Psoas muscle (tissue), 8 donors: Measurements from ENCODE around the gene ATP6AP1. TPM values are rescaled to one million over a fixed set of nuclear protein-coding genes. Genes with fewer than 3 reads are reported as not detected.

ENCODE experiments used
- ATAC-seq, 4 donors: fragments of 200-7000 bp; cut with Tn5 transposase; one replicate each; pipeline ENCODE4 v1.9.1; 2020; ENCODE audit warnings: moderate library complexity in 3 of 4, mild to moderate bottlenecking in 2 of 4
- DNase-seq, 2 donors: peaks; one replicate each; pipeline ENCODE4 v3.0.0-alpha.2; 2020
- H3K27ac ChIP-seq: fragments of 200-600 bp; one replicate; pipeline ENCODE4 v1.8.0; 2022
- H3K27me3 ChIP-seq, 3 donors: fragments of 200-600 bp in 1 of 3; one replicate each; pipeline versions ENCODE4 v1.6.1 to v1.8.0; 2013 to 2022; ENCODE audit warnings: low read length in 2 of 3, mild to moderate bottlenecking in 2 of 3, moderate library complexity in 1 of 3; ENCODE audit not compliant: insufficient read depth in 3 of 3
- H3K36me3 ChIP-seq, 2 donors: fragments of 200-600 bp in 1 of 2; one replicate each; pipeline versions ENCODE4 v1.6.1 to v1.8.0; 2013 to 2022; ENCODE audit warnings: low read depth in 1 of 2, mild to moderate bottlenecking in 1 of 2, moderate library complexity in 1 of 2; ENCODE audit not compliant: insufficient read depth in 1 of 2
- H3K4me1 ChIP-seq: fragments of 200-600 bp; one replicate; pipeline ENCODE4 v1.8.0; 2022
- H3K4me3 ChIP-seq: fragments of 200-600 bp; one replicate; pipeline ENCODE4 v1.8.0; 2022; ENCODE audit warnings: mild to moderate bottlenecking
- H3K9me3 ChIP-seq: fragments of 200-600 bp; one replicate; pipeline ENCODE4 v1.8.0; 2022
- WGBS, 3 donors: extraction: QIAGEN DNeasy Blood & Tissue Kit; methylation state at CpG; one replicate each; pipeline versions ENCODE4 v1.1.6 to v1.1.7; 2013; 5-methylcytosine and 5-hydroxymethylcytosine counted together
- intact Hi-C, 2 donors: fragments of 100-400 bp; cut with DNase I; formaldehyde crosslinking; loops; one replicate each; pipeline versions ENCODE4 v1.11.0 to v1.14.2; 2022
- polyA plus RNA-seq, 3 donors: library from polyadenylated mRNA; stranded (reverse); fragments of 200-250 nt; gene quantifications; one replicate each; pipeline ENCODE4 v1.2.3, GENCODE V29; 2013
- total RNA-seq, 4 donors: library from RNA; stranded (reverse); fragmentation: NEBNext Ultra II Directional in 2 of 4; extraction: Animal tissue kit (Norgen Biotek cat#: 25700) in 2 of 4; gene quantifications; one replicate each; pipeline versions ENCODE4 v1.2.1 to v1.2.4, GENCODE V29; 2021 to 2023
- TF ChIP-seq, protein P1 (sequence below): fragments of 200-600 bp; IDR thresholded peaks from one replicate; pipeline ENCODE4 v1.8.0; 2022; ENCODE audit warnings: antibody characterized with exemption
- donor health status: healthy with polysubstance abuse.
- donor health status: DM: no; HTN: no; CAD: no; lungs with moderate emphysema.
- donor health status: Bipolar disorder and iron deficiency.
- donor health status: healthy.
- donor health status: DM: yes; HTN: yes; CAD: no.
- donor health status: DM: no; HTN: no; CAD: no.
- donor health status: DM: no; HTN: no; CAD: no.
- donor health status: DM: yes; HTN: yes; CAD: no.

Gene ATP6AP1
- total and polyA plus RNA-seq, 7 donors: 28.3 to 38.6 (median 34.3) TPM

DNA sequence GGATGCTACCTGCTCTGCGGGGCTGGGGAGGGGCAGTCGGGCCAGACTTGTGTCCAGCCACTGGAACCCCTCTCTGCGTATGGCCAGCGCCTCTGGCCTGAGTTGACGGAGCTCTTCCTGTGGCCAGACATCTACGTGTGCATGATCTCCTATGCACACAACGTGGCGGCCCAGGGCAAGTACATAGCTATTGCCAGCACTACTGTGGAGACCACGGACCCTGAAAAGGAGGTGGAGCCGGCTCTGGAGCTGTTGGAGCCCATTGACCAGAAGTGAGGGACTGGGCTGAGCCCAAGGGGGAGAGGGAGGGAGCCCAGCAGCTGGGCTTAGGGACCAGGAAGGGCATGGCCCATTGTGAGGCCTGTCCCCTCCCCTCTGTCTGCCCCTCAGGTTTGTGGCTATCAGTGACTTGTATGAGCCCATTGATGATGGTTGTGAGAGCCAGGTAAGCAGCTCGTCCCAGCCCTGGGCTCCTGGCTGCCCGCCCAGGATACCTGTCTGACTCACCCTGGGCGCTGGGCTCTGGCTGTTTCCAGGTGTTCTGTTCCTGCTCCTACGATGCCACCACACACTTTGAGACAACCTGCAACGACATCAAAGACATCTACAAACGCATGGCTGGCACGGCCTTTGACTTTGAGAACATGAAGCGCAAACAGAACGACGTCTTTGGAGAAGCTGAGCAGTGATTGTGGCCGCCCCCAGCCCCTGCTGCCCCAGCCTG is 13.7 kb downstream of the ATP6AP1 start:
- WGBS, 3 donors: 79 to 81% (median 81%) methylated on average over 21 of the region's 21 CpGs
- TF ChIP-seq, protein P1, sequence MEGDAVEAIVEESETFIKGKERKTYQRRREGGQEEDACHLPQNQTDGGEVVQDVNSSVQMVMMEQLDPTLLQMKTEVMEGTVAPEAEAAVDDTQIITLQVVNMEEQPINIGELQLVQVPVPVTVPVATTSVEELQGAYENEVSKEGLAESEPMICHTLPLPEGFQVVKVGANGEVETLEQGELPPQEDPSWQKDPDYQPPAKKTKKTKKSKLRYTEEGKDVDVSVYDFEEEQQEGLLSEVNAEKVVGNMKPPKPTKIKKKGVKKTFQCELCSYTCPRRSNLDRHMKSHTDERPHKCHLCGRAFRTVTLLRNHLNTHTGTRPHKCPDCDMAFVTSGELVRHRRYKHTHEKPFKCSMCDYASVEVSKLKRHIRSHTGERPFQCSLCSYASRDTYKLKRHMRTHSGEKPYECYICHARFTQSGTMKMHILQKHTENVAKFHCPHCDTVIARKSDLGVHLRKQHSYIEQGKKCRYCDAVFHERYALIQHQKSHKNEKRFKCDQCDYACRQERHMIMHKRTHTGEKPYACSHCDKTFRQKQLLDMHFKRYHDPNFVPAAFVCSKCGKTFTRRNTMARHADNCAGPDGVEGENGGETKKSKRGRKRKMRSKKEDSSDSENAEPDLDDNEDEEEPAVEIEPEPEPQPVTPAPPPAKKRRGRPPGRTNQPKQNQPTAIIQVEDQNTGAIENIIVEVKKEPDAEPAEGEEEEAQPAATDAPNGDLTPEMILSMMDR: no peak
- no peak overlapping the region for H3K4me3 ChIP-seq
- peaks cover 10% of the 10 kb centered on the region for H3K4me1 ChIP-seq
- H3K36me3 ChIP-seq: peaks cover 2 to 38% of the 10 kb centered on the region in 2 donors
- H3K27me3 ChIP-seq: no peaks in the 10 kb centered on the region
- intact Hi-C loops: no loop called here
- DNase-seq (no peak), ATAC-seq (no peak)
- H3K9me3 ChIP-seq: no peaks in the 10 kb centered on the region
- H3K27ac ChIP-seq: no peak overlapping the region

DNA sequence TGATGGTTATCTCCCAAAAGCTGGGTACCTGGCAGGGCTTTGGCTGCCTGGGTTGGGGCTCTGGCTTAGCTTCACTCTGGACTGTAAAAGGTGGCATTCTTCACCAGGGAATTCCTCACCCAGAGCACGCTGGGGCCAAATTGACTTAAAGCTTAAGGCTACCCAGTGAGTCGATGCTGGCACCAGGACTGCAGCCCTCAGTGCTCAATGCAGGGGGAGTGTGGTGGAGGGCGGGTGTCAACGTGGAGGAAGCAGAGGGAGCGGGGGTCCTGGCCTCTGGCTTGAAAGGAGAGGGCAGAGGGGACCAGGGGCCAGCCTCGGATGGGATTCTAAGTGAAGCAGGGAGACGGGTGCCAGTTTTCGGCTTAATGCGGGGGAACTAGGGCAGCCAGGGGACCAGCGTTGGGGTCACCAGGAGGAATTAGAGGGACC is 15.0 kb downstream of the ATP6AP1 start:
- intact Hi-C loops: no loop called here
- H3K36me3 ChIP-seq: peaks cover 2 to 51% of the 10 kb centered on the region in 2 donors
- WGBS, 3 donors: 10 to 30% (median 18%) methylated on average over 8 to 10 of the region's 10 CpGs

DNA sequence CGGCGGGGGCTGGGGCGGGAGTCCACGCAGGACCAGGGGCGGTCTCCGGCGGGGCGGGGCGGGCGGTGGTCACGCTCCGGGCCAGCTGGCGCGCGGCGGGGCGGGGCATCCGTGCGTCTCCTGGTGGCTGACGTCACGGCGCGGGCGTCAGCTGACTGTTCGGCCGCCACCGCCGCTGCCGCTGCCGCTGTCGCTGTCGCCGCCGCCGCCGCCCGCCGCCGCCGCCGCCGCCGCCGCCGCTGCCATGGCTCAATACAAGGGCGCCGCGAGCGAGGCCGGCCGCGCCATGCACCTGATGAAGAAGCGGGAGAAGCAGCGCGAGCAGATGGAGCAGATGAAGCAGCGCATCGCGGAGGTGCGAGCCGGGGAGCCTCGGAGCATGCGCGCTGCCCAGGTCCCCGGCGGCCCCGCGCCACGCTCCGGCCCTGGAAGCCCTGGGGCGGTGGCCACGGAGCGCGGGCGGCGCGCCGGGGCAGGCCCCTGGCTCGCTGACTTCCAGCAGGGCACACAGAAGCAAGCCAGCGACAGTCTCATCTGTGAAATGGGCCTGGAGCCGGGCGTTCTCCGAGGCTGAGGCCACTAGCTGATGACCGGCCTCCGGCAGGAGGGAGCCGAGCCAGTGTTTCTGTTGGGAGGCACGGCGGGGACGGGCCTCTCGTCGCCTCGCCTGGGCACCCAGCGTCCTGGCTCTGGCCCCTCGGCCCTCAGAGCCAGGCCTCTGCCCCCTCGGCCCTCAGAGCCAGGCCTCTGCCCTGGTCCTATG is 15.7 kb downstream of the ATP6AP1 start, which contains the start of gene FAM50A:
FAM50A (plus strand) TSS at position 150 of the 763 bp plus-strand sequence; CDS start at position 245, 95 bp downstream.
- whole genome bisulfite sequencing, 3 donors: 0 to 22% (median 5%) methylated on average over 12 to 91 of the region's 94 CpGs
- ATAC-seq (peak; percentile 87 to 96 (median 92)), DNase-seq (peak; percentile 87 to 89)
- TF ChIP-seq, protein P1: peak; percentile 4
- Histone ChIP-seq H3K27ac (peak within 1 kb of the TSS; percentile 86), H3K4me1 (peaks cover 10% of the 10 kb centered on the region), H3K9me3 (no peaks in the 10 kb centered on the region), H3K4me3 (peak within 1 kb of the TSS; percentile 69), H3K36me3 (peaks cover 4 to 58% of the 10 kb centered on the region in 2 donors), H3K27me3 (no peaks in the 10 kb centered on the region)
- intact Hi-C loops: no loop called here

More for the DNA sequence above, 15.0 kb downstream of the ATP6AP1 start:
- Histone ChIP-seq H3K9me3 (no peaks in the 10 kb centered on the region), H3K27me3 (no peaks in the 10 kb centered on the region), H3K4me3 (peak overlapping the region; percentile 69), H3K27ac (peak overlapping the region; percentile 86), H3K4me1 (peaks cover 10% of the 10 kb centered on the region)
- TF ChIP-seq, protein P1: no peak
- DNase-seq: no peak
- ATAC-seq: peak; percentile 14 to 38 (median 18)

DNA sequence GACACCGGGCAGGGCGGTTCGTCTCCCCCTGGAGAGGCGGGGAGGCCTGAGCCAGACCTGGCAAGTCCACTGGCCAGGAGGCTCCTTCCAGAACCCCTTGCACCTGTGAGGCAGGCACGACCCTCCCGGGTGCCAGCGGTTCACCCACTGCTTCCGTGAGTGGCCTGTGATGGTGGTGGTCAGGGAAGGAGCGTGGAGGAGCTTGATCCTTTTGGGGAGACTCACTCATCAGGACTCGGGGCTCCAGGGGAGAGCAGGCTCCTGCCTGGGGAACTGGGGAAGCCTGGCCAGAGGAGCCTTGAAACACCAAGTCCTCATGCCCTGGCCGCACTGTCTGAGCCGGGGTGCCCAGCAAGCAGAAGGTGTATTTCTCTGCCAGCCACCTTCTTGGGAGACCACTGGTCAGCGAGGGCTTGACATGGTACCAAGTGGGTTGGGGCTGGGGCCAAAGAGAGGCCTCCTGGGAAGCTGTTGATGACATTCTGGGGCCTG is 16.3 kb downstream of the ATP6AP1 start:
- ATAC-seq (no peak), DNase-seq (no peak)
- 39 to 57% (median 56%) methylated on average over 11 to 13 of the region's 13 CpGs for WGBS, 3 donors
- TF ChIP-seq, protein P1: no peak
- Histone ChIP-seq H3K4me3 (peak overlapping the region; percentile 69), H3K9me3 (no peaks in the 10 kb centered on the region), H3K36me3 (peaks cover 4 to 64% of the 10 kb centered on the region in 2 donors), H3K4me1 (peaks cover 10% of the 10 kb centered on the region), H3K27ac (peak overlapping the region; percentile 86), H3K27me3 (no peaks in the 10 kb centered on the region)
- intact Hi-C loops: no loop called here
